Gastrocnemius medialis (tissue), 4 donors: ENCODE data around the gene PRKG1. TPM values are rescaled to one million over a fixed set of nuclear protein-coding genes. Genes with fewer than 3 reads are reported as not detected.
A peak's percentile ranks its signal among the peaks of the same experiment; 100 is the strongest.

Source experiments
- ATAC-seq, 2 donors: fragments of 150-250 bp; one replicate each; pipeline ENCODE4 v1.9.1; 2016
- DNase-seq, 2 donors: peaks; one replicate each; pipeline ENCODE4 v3.0.0-alpha.2; 2019
- H3K27ac ChIP-seq, 4 donors: fragments of 200-600 bp; sonication (generic); 1 replicate in 1 of 4; 2 replicates in 3 of 4; pipeline ENCODE4 v1.5.1; 2016 to 2018; ENCODE audit warnings: mild to moderate bottlenecking in 2 of 4, moderate library complexity in 1 of 4
- H3K27me3 ChIP-seq, 3 donors: fragments of 200-600 bp; sonication (generic) in 2 of 3; 1 replicate in 1 of 3; 2 replicates in 2 of 3; pipeline versions ENCODE4 v1.5.1 to v1.6.0; 2016 to 2019; ENCODE audit warnings: mild to moderate bottlenecking in 1 of 3, moderate library complexity in 1 of 3
- H3K36me3 ChIP-seq, 2 donors: fragments of 200-600 bp; sonication (generic) in 1 of 2; one replicate each; pipeline ENCODE4 v1.5.1; 2017 to 2018
- H3K4me1 ChIP-seq, 2 donors: fragments of 200-600 bp; sonication (generic) in 1 of 2; one replicate each; pipeline ENCODE4 v1.5.1; 2016 to 2017; ENCODE audit warnings: mild to moderate bottlenecking in 2 of 2
- H3K4me3 ChIP-seq, 4 donors: fragments of 200-600 bp; sonication (generic) in 3 of 4; 1 replicate in 1 of 4; 2 replicates in 3 of 4; pipeline ENCODE4 v1.5.1; 2016 to 2019; ENCODE audit warnings: mild to moderate bottlenecking in 2 of 4
- H3K9me3 ChIP-seq, 3 donors: fragments of 200-600 bp; sonication (generic) in 2 of 3; 1 replicate in 1 of 3; 2 replicates in 2 of 3; pipeline ENCODE4 v1.5.1; 2016 to 2019
- POLR2A ChIP-seq, 2 donors: fragments of 450-650 bp; IDR thresholded peaks; one replicate each; pipeline ENCODE4 v1.6.1; 2017; ENCODE audit warnings: antibody characterized with exemption in 2 of 2, mild to moderate bottlenecking in 2 of 2, moderate library complexity in 2 of 2
- in situ Hi-C, 4 donors: fragments of 200-750 bp; cut with MboI; loops; one replicate each; pipeline versions ENCODE4 v1.15.0 to v1.8.0; 2017; ENCODE audit warnings: low sequenced_read_pairs in 4 of 4
- intact Hi-C: fragments of 100-400 bp; cut with DNase I; formaldehyde crosslinking; loops from one replicate; pipeline ENCODE4 v1.15.1; 2023; ENCODE audit warnings: low total_unique reads
- total RNA-seq, 4 donors: library from RNA; depleted of rRNA; stranded (reverse); fragments of >200 nt; gene quantifications; one replicate each; pipeline versions ENCODE4 v1.1.0 to v1.2.3, GENCODE V29; 2016
- TF ChIP-seq, protein P1 (sequence below), 5 experiments: fragments of 450-650 bp in 3 of 5; fragments of 200-600 bp in 2 of 5; sonication (generic) in 2 of 5; IDR thresholded peaks in 4 of 5; conservative IDR thresholded peaks in 1 of 5; 1 replicate in 4 of 5; 2 replicates in 1 of 5; pipeline ENCODE4 v1.5.1; 2016 to 2019; ENCODE audit warnings: antibody characterized with exemption in 5 of 5, mild to moderate bottlenecking in 3 of 5, moderate library complexity in 3 of 5

The PRKG1 gene
- total RNA-seq, 4 donors from 2014 or later = 10.4 to 39.4 (median 25.1) TPM

- in situ Hi-C loops = no loop called here
- Histone ChIP-seq H3K9me3 (no peaks in the 10 kb centered on the region), H3K27ac (no peak overlapping the region), H3K27me3 (no peaks in the 10 kb centered on the region), H3K36me3 (no peaks in the 10 kb centered on the region), H3K4me3 (no peak overlapping the region), H3K4me1 (no peaks in the 10 kb centered on the region)
- intact Hi-C loops = no loop called here
- TF ChIP-seq POLR2A (IDR thresholded peaks at IDR 0.05) = no peak
- TF ChIP-seq, protein P1, sequence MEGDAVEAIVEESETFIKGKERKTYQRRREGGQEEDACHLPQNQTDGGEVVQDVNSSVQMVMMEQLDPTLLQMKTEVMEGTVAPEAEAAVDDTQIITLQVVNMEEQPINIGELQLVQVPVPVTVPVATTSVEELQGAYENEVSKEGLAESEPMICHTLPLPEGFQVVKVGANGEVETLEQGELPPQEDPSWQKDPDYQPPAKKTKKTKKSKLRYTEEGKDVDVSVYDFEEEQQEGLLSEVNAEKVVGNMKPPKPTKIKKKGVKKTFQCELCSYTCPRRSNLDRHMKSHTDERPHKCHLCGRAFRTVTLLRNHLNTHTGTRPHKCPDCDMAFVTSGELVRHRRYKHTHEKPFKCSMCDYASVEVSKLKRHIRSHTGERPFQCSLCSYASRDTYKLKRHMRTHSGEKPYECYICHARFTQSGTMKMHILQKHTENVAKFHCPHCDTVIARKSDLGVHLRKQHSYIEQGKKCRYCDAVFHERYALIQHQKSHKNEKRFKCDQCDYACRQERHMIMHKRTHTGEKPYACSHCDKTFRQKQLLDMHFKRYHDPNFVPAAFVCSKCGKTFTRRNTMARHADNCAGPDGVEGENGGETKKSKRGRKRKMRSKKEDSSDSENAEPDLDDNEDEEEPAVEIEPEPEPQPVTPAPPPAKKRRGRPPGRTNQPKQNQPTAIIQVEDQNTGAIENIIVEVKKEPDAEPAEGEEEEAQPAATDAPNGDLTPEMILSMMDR (IDR thresholded peaks at IDR 0.05 in 4 of 5, conservative IDR thresholded peaks at IDR 0.05 in 1 of 5) = no peak
- no peak for DNase-seq
- ATAC-seq = no peak
Measured at GRCh38 chr10:51139176-51139575, 64.9 kb downstream of the PRKG1 start.

- Histone ChIP-seq H3K27ac (peak overlapping the region in 1 of 4 donors; percentile 23), H3K36me3 (no peaks in the 10 kb centered on the region), H3K27me3 (no peaks in the 10 kb centered on the region), H3K4me1 (peaks cover 0 to 13% of the 10 kb centered on the region in 2 donors), H3K9me3 (no peaks in the 10 kb centered on the region), H3K4me3 (no peak overlapping the region)
- DNase-seq = no peak
- TF ChIP-seq, protein P1 (IDR thresholded peaks at IDR 0.05 in 4 of 5, conservative IDR thresholded peaks at IDR 0.05 in 1 of 5) = no peak
- no peak for TF ChIP-seq POLR2A (IDR thresholded peaks at IDR 0.05)
- in situ Hi-C loops = no loop called here
- peak in 1 of 2 donors; percentile 44 for ATAC-seq
- intact Hi-C loops = no loop called here
Measured at GRCh38 chr10:51141010-51141409, 66.7 kb downstream of the PRKG1 start.

GRCh38 chr10:51144161-51144781 is 70.0 kb downstream of the PRKG1 start:
- Histone ChIP-seq H3K4me3 (no peak overlapping the region), H3K4me1 (peaks cover 14 to 27% of the 10 kb centered on the region in 2 donors), H3K27me3 (no peaks in the 10 kb centered on the region), H3K36me3 (no peaks in the 10 kb centered on the region), H3K27ac (no peak overlapping the region), H3K9me3 (no peaks in the 10 kb centered on the region)
- in situ Hi-C loops (no loop called here), intact Hi-C loops (no loop called here)
- TF ChIP-seq, protein P1 (IDR thresholded peaks at IDR 0.05 in 4 of 5, conservative IDR thresholded peaks at IDR 0.05 in 1 of 5) = no peak
- TF ChIP-seq POLR2A (IDR thresholded peaks at IDR 0.05) = no peak
- ATAC-seq = no peak
- no peak for DNase-seq

DNA sequence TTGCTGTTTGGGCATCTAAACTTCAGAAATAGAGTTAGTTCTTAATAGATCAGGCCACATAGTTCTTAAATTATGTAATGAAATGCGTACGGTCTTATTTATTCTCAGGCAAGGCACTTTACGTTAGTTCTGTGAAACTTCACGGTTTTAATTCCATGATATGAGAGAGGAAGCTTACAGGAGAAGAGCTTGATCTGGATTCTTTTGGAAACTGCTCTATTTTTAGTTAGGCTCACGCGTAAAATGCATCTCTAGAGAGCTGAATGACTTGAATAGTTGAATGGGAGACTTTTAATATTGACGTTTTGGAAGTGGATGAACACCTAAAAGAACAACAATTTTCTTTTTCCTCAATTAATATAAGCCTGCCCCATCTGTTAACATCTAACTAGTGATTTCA is 71.1 kb downstream of the PRKG1 start:
- ATAC-seq (no peak), DNase-seq (no peak)
- Histone ChIP-seq H3K36me3 (no peaks in the 10 kb centered on the region), H3K4me1 (peaks cover 14 to 27% of the 10 kb centered on the region in 2 donors), H3K4me3 (no peak overlapping the region), H3K27me3 (no peaks in the 10 kb centered on the region), H3K9me3 (no peaks in the 10 kb centered on the region), H3K27ac (peak overlapping the region in 2 of 4 donors; percentile 8 to 20)
- in situ Hi-C loops (no loop called here), intact Hi-C loops (no loop called here)
- no peak for TF ChIP-seq POLR2A (IDR thresholded peaks at IDR 0.05)
- TF ChIP-seq, protein P1 (IDR thresholded peaks at IDR 0.05 in 4 of 5, conservative IDR thresholded peaks at IDR 0.05 in 1 of 5) = no peak
